ENCODE data around the gene SAMSN1. TPM values are rescaled to one million over a fixed set of nuclear protein-coding genes. Genes with fewer than 3 reads are reported as not detected.

Gene SAMSN1
- total and polyA plus RNA-seq, 8 donors: 1.6 to 21.6 (median 11.1) TPM; not detected in 1

- 71 to 80% (median 75%) methylated on average over 3 of the region's 3 CpGs for WGBS, 5 donors
- DNase-seq: no peak
- no peaks in the 10 kb centered on the region for H3K9me3 ChIP-seq
- no peak overlapping the region for H3K4me3 ChIP-seq
- TF ChIP-seq EP300 (IDR thresholded peaks at IDR 0.05) (no peak), CTCF (IDR thresholded peaks at IDR 0.05) (no peak), POLR2AphosphoS5 (IDR thresholded peaks at IDR 0.05) (no peak), POLR2A (IDR thresholded peaks at IDR 0.05) (no peak)
- peaks cover 0 to 2% (median under 1%) of the 10 kb centered on the region in 4 donors for H3K4me1 ChIP-seq
- no peak overlapping the region for H3K27ac ChIP-seq
- H3K27me3 ChIP-seq: no peaks in the 10 kb centered on the region
- no peaks in the 10 kb centered on the region for H3K36me3 ChIP-seq
- intact Hi-C loops (cut with DNase I; ENCODE audit: low total_unique reads): no loop called here
Measured at GRCh38 chr21:14486869-14487268, 59.2 kb downstream of the SAMSN1 start.

GRCh38 chr21:14484188-14485009 is 61.7 kb downstream of the SAMSN1 start:
- H3K9me3 ChIP-seq: no peaks in the 10 kb centered on the region
- DNase-seq: no peak
- TF ChIP-seq POLR2AphosphoS5 (IDR thresholded peaks at IDR 0.05) (no peak), CTCF (IDR thresholded peaks at IDR 0.05) (no peak), EP300 (IDR thresholded peaks at IDR 0.05) (no peak), POLR2A (IDR thresholded peaks at IDR 0.05) (no peak)
- 82 to 90% (median 85%) methylated on average over 2 of the region's 2 CpGs for WGBS, 5 donors
- H3K36me3 ChIP-seq: no peaks in the 10 kb centered on the region
- peaks cover 0 to 20% (median 9%) of the 10 kb centered on the region in 4 donors for H3K4me1 ChIP-seq
- intact Hi-C loops (cut with DNase I; ENCODE audit: low total_unique reads): no loop called here
- no peak overlapping the region for H3K27ac ChIP-seq
- H3K27me3 ChIP-seq: no peaks in the 10 kb centered on the region
- no peak overlapping the region for H3K4me3 ChIP-seq

- Histone ChIP-seq H3K36me3 (no peaks in the 10 kb centered on the region), H3K4me1 (peaks cover 0 to 20% (median 9%) of the 10 kb centered on the region in 4 donors), H3K4me3 (no peak overlapping the region), H3K27ac (peak overlapping the region in 1 of 5 donors; percentile 68), H3K9me3 (no peaks in the 10 kb centered on the region), H3K27me3 (no peaks in the 10 kb centered on the region)
- DNase-seq: no peak
- no peak for TF ChIP-seq POLR2A (IDR thresholded peaks at IDR 0.05)
- no peak for TF ChIP-seq EP300 (IDR thresholded peaks at IDR 0.05)
- TF ChIP-seq POLR2AphosphoS5 (IDR thresholded peaks at IDR 0.05): no peak
- no peak for TF ChIP-seq CTCF (IDR thresholded peaks at IDR 0.05)
- 89 to 97% (median 94%) methylated on average over 8 of the region's 8 CpGs for WGBS, 5 donors
- intact Hi-C loops (cut with DNase I; ENCODE audit: low total_unique reads): no loop called here
Measured at GRCh38 chr21:14483296-14483695, 62.8 kb downstream of the SAMSN1 start.

- H3K4me3 ChIP-seq: no peak overlapping the region
- no peaks in the 10 kb centered on the region for H3K36me3 ChIP-seq
- peak in 1 of 2 donors; percentile 28 for DNase-seq
- H3K4me1 ChIP-seq: peaks cover 0 to 25% (median 9%) of the 10 kb centered on the region in 4 donors
- TF ChIP-seq POLR2A (IDR thresholded peaks at IDR 0.05): no peak
- no peak for TF ChIP-seq CTCF (IDR thresholded peaks at IDR 0.05)
- no peak for TF ChIP-seq EP300 (IDR thresholded peaks at IDR 0.05)
- TF ChIP-seq POLR2AphosphoS5 (IDR thresholded peaks at IDR 0.05): peak in 1 of 3 donors; percentile 15
- H3K27ac ChIP-seq: peak overlapping the region in 2 of 5 donors; percentile 42 to 68
- no peaks in the 10 kb centered on the region for H3K9me3 ChIP-seq
- WGBS, 5 donors: 58 to 67% (median 65%) methylated on average over 7 of the region's 7 CpGs
- H3K27me3 ChIP-seq: no peaks in the 10 kb centered on the region
- intact Hi-C loops (cut with DNase I; ENCODE audit: low total_unique reads): no loop called here
Measured at GRCh38 chr21:14482165-14482564, 64.0 kb downstream of the SAMSN1 start.

Data from stomach (tissue), 9 donors.